Activated CD4-positive, alpha-beta T cell treated with anti-CD3 and anti-CD28 coated beads, Interleukin-10, Interleukin-2, amounts not matched to agents 100 ng/mL and 50 ng/mL, durations not matched to agents 16 hours and 8 hours (primary cell): ENCODE measurements around the gene WRAP73.
A peak's percentile ranks its signal among the peaks of the same experiment; 100 is the strongest.
"Not testable (repeated sequence)": the region's sequence is repeated elsewhere in the genome, so short reads cannot be mapped to it uniquely, and the experiment has no call there.

ENCODE experiments used
- DNase-seq: peaks from one replicate; pipeline ENCODE4 v3.0.0-alpha.2; 2020

Gene WRAP73

GRCh38 chr1:3629561-3630160 is 20.2 kb downstream of the WRAP73 start:
- DNase-seq: no peak

- no peak for DNase-seq
These were observed 21.5 kb downstream of the WRAP73 start for GRCh38 chr1:3628445-3628844.

GRCh38 chr1:3627515-3628253 is 22.2 kb downstream of the WRAP73 start:
- no peak for DNase-seq

- DNase-seq: no peak
These were observed 23.9 kb downstream of the WRAP73 start for GRCh38 chr1:3626025-3626424.

- DNase-seq: no peak
These were observed 24.6 kb downstream of the WRAP73 start for GRCh38 chr1:3625151-3625907.

- DNase-seq: peak; percentile 99
These were observed 25.4 kb downstream of the WRAP73 start, which contains the start of gene TPRG1L for GRCh38 chr1:3624200-3625136. Gene TPRG1L (plus strand): TSS chr1:3625015. CDS start chr1:3625073, 58 bp downstream.

GRCh38 chr1:3623441-3624199 is 26.3 kb downstream of the WRAP73 start:
- DNase-seq: no peak

- not testable (repeated sequence) for DNase-seq
These were observed 27.8 kb downstream of the WRAP73 start for GRCh38 chr1:3622102-3622501.

- DNase-seq: peak; percentile 15
These were observed 28.7 kb downstream of the WRAP73 start for GRCh38 chr1:3621151-3621671.

- no peak for DNase-seq
These were observed 29.2 kb downstream of the WRAP73 start for GRCh38 chr1:3620708-3621107.

- peak; percentile 76 for DNase-seq
These were observed 30.8 kb downstream of the WRAP73 start for GRCh38 chr1:3618881-3619671.

- no peak for DNase-seq
These were observed 31.4 kb downstream of the WRAP73 start for GRCh38 chr1:3618531-3618880.

- DNase-seq: no peak
These were observed 32.0 kb downstream of the WRAP73 start for GRCh38 chr1:3617806-3618345.

GRCh38 chr1:3616861-3617260 is 33.0 kb downstream of the WRAP73 start:
- no peak for DNase-seq

GRCh38 chr1:3614755-3615742 is 34.9 kb downstream of the WRAP73 start:
- no peak for DNase-seq

GRCh38 chr1:3612123-3612522 is 37.8 kb downstream of the WRAP73 start:
- DNase-seq: no peak

- DNase-seq: peak; percentile 46
These were observed 38.5 kb downstream of the WRAP73 start, which contains the start of gene MEGF6 for GRCh38 chr1:3611170-3612019. Gene MEGF6 (minus strand): TSS chr1:3611508. CDS start chr1:3611268, 240 bp downstream.

GRCh38 chr1:3610527-3611169 is 39.3 kb downstream of the WRAP73 start:
- DNase-seq: no peak
